ENCODE results near the gene SLC28A3.

SLC28A3 gene

DNA sequence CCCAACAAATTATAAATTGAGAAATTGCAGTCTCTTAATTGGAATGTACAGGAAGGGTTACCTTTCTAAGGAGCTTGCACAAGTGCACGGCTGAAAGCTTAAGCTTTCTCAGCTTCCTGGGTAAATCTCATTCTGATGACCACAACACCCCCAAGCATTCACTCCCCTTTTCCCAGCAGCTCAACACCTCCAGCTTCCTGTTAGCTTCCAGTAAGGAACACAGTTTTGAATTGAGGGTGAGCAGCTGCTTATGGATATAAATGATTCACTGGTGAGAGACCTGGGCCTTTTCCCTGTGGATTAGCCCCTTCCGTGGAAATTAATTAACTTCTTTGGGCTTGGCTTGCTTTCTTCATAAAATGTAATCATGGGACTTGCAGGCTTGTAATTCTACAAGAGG, 101.2 kb downstream of the SLC28A3 start:
- DNase-seq: no peak
- no peak for ATAC-seq

DNA sequence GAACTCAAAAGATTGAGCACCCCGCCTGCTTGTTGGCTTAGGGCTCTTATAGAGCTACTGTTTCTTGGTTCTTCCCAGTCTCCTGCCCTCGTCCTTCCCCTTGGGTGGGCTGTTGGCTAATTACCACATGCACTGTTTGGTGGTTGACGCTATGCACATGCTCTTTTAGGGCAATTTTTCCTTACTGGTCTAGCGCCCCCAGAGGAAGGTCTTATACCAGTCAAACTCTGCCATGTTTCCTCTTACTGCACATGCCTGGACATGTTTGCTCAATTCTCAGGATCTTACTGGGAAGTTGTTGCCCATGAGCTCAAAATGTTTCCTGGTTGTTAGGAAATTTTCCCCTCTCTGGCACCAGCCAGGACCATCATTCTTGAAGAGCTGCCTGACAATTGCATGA, 101.9 kb downstream of the SLC28A3 start:
- DNase-seq (no peak), ATAC-seq (no peak)

DNA sequence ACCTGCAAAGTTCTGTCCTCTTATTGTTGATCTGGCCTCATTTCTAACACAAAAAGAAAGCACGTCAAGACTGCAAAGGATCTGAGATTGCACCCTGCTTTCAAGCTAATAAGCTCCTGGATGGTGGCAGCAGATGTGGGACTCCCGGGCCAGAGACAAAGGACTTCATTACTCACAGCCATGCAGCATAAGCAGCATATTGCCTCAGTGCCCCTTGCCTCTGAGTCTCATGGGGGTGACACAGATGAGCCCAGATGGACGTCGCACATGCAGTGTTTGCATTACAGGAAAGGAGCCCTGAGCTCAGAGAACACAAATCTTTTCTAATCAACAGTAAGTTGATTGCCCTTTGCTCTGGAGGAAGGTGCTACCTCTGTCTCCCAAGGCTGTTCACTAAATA, 105.0 kb downstream of the SLC28A3 start:
- DNase-seq (no peak), ATAC-seq (no peak)

DNA sequence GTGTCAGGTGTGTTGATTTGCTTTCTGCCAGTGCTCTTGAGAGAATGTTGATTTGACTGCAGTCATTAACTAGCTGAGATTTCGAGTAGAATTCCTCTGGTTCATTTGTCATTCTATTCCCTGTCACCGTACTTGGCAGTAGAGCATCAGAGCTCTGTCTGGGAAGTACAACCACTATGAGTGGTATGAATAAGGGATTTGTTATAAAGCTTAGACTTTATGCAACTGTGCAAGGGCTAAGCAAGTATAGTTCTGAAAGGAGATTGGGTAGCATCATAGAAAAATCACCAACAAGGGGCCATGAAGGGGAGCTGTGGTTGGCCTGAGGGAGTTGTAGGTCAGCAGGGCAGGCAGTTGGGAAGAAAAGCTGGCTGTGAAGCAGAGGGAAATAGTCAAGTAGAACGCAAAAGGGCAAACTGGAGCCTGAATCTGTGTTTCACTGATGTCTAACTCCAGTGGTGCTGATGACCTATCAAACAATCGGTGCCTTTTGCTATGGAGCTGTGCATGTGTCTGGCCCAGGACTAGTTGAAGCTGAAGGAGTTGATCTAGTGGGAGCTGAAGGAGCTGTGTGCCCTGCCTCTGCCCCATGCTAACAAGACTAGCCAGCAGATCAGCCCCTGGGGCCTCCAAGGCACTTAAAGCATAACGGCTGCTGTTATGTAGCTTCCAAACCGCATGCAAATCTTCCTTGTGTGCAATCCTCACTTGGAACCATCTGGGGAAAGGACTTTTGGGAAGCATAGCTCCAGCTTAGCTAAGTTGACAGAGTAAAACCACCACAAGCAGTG, 110.0 kb downstream of the SLC28A3 start:
- no peak for ATAC-seq

DNA sequence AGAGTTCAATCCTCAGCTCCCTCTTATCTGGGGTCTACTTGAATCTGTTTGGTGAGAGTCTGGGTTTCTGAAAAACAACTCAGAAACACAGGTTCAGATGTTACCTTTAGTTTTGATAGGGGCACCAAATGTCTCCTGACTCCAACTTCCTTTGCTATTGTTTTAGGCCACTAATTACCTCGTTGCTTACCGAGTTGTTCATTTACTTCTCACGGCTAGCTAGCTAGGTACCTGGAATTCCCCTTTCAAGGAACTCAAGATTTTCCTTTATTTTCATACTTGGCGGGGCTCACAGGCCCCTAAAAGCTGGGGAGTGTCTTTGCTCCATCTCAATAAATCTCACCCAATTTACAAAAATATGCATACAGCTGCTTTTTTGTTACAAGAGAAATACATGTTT, 111.4 kb downstream of the SLC28A3 start:
- DNase-seq (no peak), ATAC-seq (no peak)

More for the DNA sequence above, 110.0 kb downstream of the SLC28A3 start:
- no peak for DNase-seq

GRCh38 chr9:84228130-84228720, 112.3 kb downstream of the SLC28A3 start:
- ATAC-seq: no peak
- no peak for DNase-seq

- no peak for ATAC-seq
- no peak for DNase-seq
Observed at GRCh38 chr9:84226126-84226525, 114.4 kb downstream of the SLC28A3 start.

All from stimulated activated naive CD8-positive, alpha-beta T cell treated with anti-CD3 and anti-CD28 coated beads, Interleukin-15, Interleukin-2, amounts not matched to agents 100 U/mL and 50 U/mL, for 24 hours (primary cell).